ENCODE measurements around the gene WNT8A.
A peak's percentile ranks its signal among the peaks of the same experiment; 100 is the strongest.

WNT8A gene

GRCh38 chr5:138092301-138092700 is 8.5 kb downstream of the WNT8A start:
- DNase-seq (ENCODE audit: low spot score): no peak

- no peak for DNase-seq (ENCODE audit: low spot score)
Measured at GRCh38 chr5:138093036-138093435, 9.2 kb downstream of the WNT8A start.

GRCh38 chr5:138095100-138095907 is 11.5 kb downstream of the WNT8A start:
- no peak for DNase-seq (ENCODE audit: low spot score)

GRCh38 chr5:138096363-138096762 is 12.5 kb downstream of the WNT8A start:
- peak; percentile 58 for DNase-seq (ENCODE audit: low spot score)

- DNase-seq (ENCODE audit: low spot score): peak; percentile 54
Measured at GRCh38 chr5:138096997-138097828, 13.4 kb downstream of the WNT8A start.

DNA sequence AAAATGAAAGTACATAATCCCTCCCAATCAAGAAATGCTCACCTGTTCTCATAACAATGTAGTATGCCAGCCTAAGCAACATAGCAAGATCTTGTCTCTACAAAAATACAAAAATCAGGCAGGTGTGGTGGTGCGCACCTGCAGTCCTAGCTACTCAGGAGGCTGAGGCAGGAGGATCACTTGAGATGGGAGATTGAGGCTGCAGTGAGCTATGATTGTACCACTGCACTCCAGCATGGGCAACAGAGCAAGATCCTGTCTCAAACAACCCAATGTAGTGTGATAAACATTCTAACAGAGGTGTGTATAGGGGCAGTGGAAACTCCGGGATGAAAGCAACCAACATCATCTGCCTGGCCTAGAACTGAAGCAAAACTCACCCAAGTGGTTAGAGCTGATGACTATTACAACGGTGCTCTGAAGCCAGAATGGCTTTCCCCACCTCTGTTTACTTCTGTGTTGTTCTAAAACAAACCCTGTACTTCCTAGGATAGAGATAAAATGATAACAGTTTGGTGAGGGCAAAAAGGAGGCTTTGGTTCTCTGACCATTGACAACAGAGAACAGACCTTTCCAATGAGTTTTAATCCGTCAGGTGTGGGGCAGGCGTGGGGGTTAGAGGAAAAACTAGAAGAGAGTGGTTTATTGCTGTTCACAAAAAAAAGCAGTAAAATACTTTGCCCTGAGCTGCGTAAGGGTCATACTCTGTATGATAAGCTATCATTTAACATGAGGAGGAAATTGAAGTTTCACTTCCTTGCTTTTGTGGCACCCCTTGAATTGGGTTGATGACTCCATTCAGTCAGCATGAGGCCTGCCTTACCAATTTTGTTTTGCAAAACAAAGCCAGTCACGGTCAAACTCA is 18.9 kb downstream of the WNT8A start:
- DNase-seq (ENCODE audit: low spot score): no peak

- DNase-seq (ENCODE audit: low spot score): no peak
Measured at GRCh38 chr5:138103319-138103637, 19.4 kb downstream of the WNT8A start.

DNA sequence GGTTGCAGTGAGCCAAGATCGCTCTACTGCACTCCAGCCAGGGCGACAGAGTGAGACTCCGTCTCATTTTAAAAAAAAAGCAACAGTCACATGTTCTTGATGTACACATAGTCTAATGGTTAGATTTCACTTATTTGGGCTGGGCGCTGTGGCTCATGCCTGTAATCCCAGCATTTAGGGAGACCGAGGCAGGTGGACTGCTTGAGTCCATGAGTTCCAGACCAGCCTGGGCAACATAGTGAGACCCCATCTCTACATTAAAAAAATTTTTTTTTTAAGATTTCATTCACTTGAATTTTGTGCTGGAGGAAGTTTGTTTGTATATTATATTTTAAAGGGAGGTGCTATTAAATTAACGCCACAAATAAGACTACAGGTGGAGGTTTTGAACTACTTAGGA is 21.9 kb downstream of the WNT8A start:
- DNase-seq (ENCODE audit: low spot score): no peak

DNA sequence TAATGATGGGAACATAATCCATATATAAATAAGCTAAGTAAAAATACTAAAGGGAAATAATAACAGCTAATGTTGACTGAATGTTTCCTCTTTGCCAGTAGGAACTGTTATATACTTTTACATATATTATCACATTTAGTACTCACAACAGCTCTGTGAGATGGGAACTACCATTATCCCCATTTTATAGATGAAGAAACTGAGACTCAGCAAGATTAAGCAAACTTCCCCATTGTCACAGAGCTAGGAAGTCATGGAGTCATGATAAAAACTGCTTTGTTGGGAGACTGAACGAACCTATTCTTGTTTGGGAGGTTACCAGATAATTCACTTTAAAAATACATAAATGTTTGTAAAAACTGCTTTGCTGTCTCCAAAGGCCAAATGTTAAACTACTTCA is 23.4 kb downstream of the WNT8A start:
- DNase-seq (ENCODE audit: low spot score): no peak

DNA sequence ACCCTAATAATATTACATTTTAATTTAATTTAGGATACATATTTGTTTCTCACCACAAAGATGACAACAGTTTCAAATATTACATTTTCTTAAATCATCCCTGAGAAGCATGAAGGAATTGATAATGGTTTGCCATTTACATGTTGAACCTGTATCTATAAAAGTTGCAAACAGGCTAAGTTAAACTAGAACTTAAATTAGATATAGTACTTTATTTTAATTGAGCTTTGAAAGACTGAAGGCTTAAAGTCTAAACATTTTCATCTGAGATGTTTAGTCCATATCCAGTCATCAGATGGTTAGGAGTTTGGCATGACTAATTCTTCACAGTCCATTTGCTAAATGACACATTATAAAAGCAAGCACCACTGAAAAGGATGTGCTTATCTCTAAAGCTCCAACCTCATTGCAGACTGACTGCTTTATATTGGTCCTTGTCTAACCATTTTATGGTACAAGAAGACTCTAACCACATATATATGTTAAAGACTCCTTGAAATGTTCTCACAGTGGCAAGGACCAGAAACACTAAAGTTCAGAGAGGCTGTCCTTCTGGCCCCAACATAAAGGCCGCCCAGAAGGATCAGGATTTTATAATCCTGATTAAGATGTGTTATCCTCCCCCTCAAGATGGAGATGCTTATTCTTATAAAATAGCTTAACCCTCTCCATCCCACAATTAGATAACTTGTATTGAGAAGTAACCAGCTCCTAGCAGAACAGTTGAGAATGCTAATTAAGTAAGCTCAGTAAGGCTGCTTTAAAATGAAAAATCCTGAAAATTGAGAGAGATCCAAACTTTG is 25.8 kb downstream of the WNT8A start:
- peak; percentile 61 for DNase-seq (ENCODE audit: low spot score)

DNA sequence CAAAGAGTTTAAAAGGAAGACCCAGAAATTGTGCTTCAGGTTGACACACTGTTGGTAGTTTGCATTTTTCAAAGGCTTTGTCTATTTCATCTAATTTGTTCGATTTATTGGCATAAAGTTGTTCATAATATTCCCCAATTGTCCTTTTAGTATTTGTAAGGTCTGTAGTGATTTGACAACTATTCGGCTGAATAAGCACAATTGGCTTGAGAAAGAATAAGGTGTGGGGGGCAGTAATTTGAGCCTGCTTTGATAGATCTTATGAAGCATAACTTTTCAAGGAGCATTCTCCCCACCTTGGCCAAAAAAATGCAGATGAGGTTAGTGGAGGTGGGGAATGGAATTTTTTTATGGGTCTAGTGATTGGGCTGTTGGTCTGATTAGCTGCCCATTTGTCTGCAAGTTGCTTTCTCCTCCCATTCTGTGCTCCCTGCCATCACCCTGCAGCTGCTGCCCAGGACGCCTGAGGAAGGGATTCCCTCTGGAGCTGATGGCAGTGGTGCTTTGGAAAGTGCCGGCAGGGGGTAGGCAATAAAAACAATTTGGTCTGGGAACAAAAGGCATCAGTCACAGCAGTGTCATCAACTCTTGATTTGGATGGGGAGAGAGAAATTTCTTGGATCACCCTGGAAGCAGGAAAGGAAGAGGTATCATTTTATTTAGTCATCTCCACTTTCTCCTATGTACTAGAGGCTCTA is 26.6 kb downstream of the WNT8A start:
- no peak for DNase-seq (ENCODE audit: low spot score)

- no peak for DNase-seq (ENCODE audit: low spot score)
Measured at GRCh38 chr5:138111181-138111580, 27.3 kb downstream of the WNT8A start.

DNA sequence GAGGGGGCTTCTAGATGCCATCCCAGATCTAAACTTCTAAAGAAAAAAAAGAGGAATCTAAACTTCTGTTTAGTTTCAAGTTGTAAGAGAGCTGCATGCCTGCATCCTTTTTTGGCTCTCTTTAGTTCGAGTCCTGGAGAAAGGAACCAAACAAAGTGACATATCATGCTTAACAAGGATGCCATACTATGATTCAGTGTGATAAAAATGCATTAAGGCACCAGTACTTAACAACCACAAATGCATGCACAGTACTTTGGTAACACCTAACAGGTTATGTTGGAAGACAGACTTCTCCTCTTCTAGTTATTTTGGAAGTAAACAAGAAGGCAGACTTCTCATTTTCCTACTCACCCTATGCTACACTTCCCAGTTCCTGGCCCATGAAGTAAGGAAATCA is 28.1 kb downstream of the WNT8A start:
- peak; percentile 55 for DNase-seq (ENCODE audit: low spot score)

DNA sequence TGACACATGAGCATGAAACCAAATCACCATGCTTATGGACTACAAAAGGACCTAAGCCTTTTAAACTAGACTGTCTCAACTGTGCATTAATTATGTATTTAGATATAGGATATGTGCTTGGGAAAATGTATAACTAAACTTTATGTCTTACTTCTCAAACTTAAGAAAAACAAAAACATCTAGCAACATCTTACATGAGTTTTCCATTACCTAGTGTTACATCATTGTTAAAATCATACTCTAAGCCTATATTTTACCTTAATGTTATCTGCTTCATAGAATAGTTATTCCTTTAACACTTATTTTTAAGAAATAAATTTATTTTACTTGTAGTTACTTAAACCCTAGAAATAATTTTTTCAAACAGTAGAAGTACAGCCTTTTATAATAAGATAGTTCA is 31.4 kb downstream of the WNT8A start:
- no peak for DNase-seq (ENCODE audit: low spot score)

DNA sequence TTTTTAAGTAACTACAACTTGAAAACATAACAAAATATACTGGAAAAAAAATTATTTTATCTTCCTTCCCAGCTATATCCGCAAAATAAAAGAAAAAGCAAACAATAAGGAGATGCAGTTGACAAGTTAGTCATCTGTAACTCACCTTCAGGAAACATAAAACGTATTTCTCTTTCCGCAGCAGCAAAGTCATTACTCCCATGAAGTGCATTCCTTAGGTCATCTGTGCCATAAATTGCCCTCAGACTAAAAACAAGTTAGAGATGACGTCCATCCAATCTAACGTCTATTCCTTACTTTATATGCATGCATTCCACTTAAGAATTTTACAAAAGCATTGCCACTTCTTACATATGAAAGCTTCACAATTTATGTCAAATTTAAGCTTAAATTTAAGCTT is 44.5 kb downstream of the WNT8A start:
- no peak for DNase-seq (ENCODE audit: low spot score)

DNA sequence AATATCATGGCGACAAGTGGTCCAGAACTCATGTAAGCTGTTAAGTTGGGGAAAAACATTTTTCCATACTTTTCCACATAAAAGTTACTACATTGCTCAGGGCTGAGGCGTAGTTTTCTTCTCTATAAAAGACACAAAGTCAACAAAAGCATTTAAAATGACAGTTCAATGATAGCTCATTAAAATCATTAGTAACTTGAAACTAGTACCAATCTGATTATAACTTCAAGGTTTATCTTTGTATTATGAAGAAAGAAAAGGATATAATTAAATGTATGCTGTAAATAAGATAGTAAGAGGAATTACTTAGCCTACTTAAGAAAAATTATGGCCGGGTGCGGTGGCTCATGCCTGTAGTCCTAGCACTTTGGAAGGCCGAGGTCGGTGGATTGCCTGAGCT is 45.5 kb downstream of the WNT8A start:
- DNase-seq (ENCODE audit: low spot score): no peak

DNA sequence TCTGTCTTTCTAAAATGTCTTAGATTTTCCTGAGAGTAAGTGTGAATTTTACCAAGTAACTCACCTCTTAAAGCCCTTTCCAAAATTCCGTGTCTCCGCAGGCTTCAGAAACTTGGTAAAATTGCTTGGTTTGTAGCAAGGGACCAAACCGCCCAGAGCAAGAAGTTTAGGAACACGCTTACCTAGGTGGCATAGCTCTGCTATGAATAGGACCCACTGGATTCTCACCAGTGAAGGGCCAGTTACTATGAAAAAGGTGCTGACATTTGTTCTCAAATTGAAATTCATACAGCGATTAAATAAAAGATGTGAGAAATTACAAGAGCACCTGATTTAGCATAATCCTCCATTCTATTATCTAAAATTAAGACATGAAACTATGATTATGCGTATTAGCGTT is 48.7 kb downstream of the WNT8A start:
- no peak for DNase-seq (ENCODE audit: low spot score)

DNA sequence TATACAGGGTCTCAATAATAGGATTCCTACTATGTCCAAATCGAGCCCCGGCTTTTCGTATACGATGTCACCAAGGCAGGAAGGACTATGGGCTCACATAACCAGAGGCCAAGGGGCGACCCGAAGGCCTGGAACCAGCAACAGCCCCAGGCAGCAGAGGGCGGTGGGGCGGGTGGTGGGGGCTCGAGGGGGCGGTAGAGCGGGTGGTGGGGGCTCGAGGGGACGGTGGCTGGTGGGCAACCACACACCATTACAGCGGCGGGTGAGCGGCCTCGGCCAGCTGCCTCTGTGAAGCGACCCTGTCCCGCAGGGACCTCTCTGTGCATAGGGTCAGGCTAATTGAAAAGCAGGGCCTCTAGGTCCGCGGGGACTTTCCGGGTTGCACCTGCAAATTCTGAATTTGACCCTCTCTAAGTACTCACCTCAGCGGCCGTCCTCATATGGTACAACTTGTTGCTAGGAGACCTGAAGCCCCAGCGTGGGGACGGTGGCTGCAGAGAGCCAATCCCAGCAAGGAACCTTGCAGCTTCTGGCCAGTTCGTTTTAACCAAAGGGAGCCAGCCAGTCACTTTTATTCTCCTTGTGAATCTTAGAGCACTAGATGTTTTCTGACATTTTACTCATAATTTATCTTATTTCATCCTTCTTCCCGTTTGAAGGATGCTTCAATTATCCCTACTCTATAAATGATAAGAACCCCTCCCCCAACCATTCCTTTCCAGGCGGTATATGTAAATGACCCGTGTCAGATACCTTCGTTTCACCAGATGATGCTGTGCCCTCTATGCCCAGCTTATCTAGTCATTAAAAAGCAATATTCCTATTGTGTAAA is 55.3 kb downstream of the WNT8A start, which contains the start of gene NME5:
TSS of gene NME5 (minus strand) at position 480 of the 832 bp plus-strand sequence. CDS start 648 bp downstream, outside the sequence.
- DNase-seq (ENCODE audit: low spot score): peak; percentile 83

- DNase-seq (ENCODE audit: low spot score): no peak
Measured at GRCh38 chr5:138139781-138140090, 55.9 kb downstream of the WNT8A start.

GRCh38 chr5:138140268-138140667 is 56.4 kb downstream of the WNT8A start:
- no peak for DNase-seq (ENCODE audit: low spot score)

Data from kidney tubule cell (primary cell).